C4-2B (cell line): Measurements from ENCODE around the gene JPT2.

Experiments used
- H3K27ac ChIP-seq: fragments of 450-650 bp; 2 replicates; pipeline ENCODE4 v1.5.1; 2017
- CTCF ChIP-seq: fragments of 450-650 bp; conservative IDR thresholded peaks from 2 replicates; pipeline ENCODE4 v1.5.1; 2017; ENCODE audit warnings: mild to moderate bottlenecking
- ZFX ChIP-seq: fragments of 450-650 bp; IDR thresholded peaks from 2 replicates; pipeline ENCODE4 v1.6.1; 2017

The JPT2 gene

GRCh38 chr16:1651974-1652312 lies 26.1 kb upstream of the JPT2 start:
- H3K27ac ChIP-seq, result no peak overlapping the region
- TF ChIP-seq CTCF, result no peak
- no peak for TF ChIP-seq ZFX

GRCh38 chr16:1653023-1653422 lies 25.1 kb upstream of the JPT2 start:
- TF ChIP-seq ZFX (no peak), CTCF (no peak)
- no peak overlapping the region for H3K27ac ChIP-seq

- TF ChIP-seq ZFX, result no peak
- no peak for TF ChIP-seq CTCF
- no peak overlapping the region for H3K27ac ChIP-seq
Observed at GRCh38 chr16:1654505-1655268, 23.4 kb upstream of the JPT2 start.

- no peak overlapping the region for H3K27ac ChIP-seq
- TF ChIP-seq CTCF, result no peak
- no peak for TF ChIP-seq ZFX
Observed at GRCh38 chr16:1655269-1655807, 22.7 kb upstream of the JPT2 start.

GRCh38 chr16:1655909-1656807 lies 21.9 kb upstream of the JPT2 start:
- TF ChIP-seq CTCF (no peak), ZFX (no peak)
- no peak overlapping the region for H3K27ac ChIP-seq

- TF ChIP-seq ZFX (no peak), CTCF (no peak)
- no peak overlapping the region for H3K27ac ChIP-seq
Observed at GRCh38 chr16:1656808-1657617, 21.1 kb upstream of the JPT2 start.

- no peak for TF ChIP-seq ZFX
- no peak for TF ChIP-seq CTCF
- no peak overlapping the region for H3K27ac ChIP-seq
Observed at GRCh38 chr16:1657841-1658240, 20.2 kb upstream of the JPT2 start.
